Thymus (tissue), 11 donors: ENCODE measurements around the gene USP14. TPM values are rescaled to one million over a fixed set of nuclear protein-coding genes. Genes with fewer than 3 reads are reported as not detected.
"Not testable (repeated sequence)": the region's sequence is repeated elsewhere in the genome, so short reads cannot be mapped to it uniquely, and the experiment has no call there.

Source experiments
- DNase-seq, 9 donors: peaks; one replicate each; pipeline ENCODE4 v3.0.0-alpha.2; 2013; ENCODE audit warnings: low spot score in 9 of 9, low read depth in 6 of 9, missing footprints in 1 of 9
- H3K27ac ChIP-seq, 2 donors: one replicate each; pipeline ENCODE4 v1.5.1; 2013; ENCODE audit warnings: control low read depth in 1 of 2, low read depth in 1 of 2, low read length in 1 of 2, mild to moderate bottlenecking in 1 of 2, moderate library complexity in 1 of 2
- H3K27me3 ChIP-seq, 2 donors: one replicate each; pipeline ENCODE4 v1.5.1; 2013; ENCODE audit warnings: low read length in 1 of 2; ENCODE audit not compliant: control insufficient read depth in 2 of 2, insufficient read depth in 1 of 2
- H3K36me3 ChIP-seq, 2 donors: one replicate each; pipeline ENCODE4 v1.5.1; 2013; ENCODE audit warnings: low read length in 1 of 2, mild to moderate bottlenecking in 1 of 2, moderate library complexity in 1 of 2; ENCODE audit not compliant: control insufficient read depth in 2 of 2, insufficient read depth in 2 of 2
- H3K4me1 ChIP-seq, 2 donors: one replicate each; pipeline ENCODE4 v1.5.1; 2013; ENCODE audit warnings: low read length in 2 of 2; ENCODE audit not compliant: control insufficient read depth in 2 of 2, insufficient read depth in 2 of 2
- H3K4me3 ChIP-seq, 2 donors: one replicate each; pipeline ENCODE4 v1.5.1; 2013; ENCODE audit warnings: low read length in 2 of 2, control low read depth in 1 of 2, mild to moderate bottlenecking in 1 of 2
- H3K9me3 ChIP-seq, 2 donors: one replicate each; pipeline ENCODE4 v1.5.1; 2013; ENCODE audit warnings: low read length in 1 of 2, mild to moderate bottlenecking in 1 of 2; ENCODE audit not compliant: control insufficient read depth in 2 of 2, insufficient read depth in 1 of 2
- WGBS: extraction: QIAGEN DNeasy Blood & Tissue Kit; methylation state at CpG from one replicate; pipeline ENCODE4 v1.1.7; 2013; 5-methylcytosine and 5-hydroxymethylcytosine counted together
- polyA plus RNA-seq: library from polyadenylated mRNA; stranded (reverse); fragments of 200-250 nt; gene quantifications from one replicate; pipeline ENCODE4 v1.2.3, GENCODE V29; 2013
- total RNA-seq: library from RNA; stranded (reverse); fragments of 120-200 nt; gene quantifications from one replicate; pipeline ENCODE4 v1.2.4, GENCODE V29; 2013
- donor health status: healthy.

Gene USP14
- total and polyA plus RNA-seq, 2 donors = 14.6 to 28.4 TPM

GRCh38 chr18:112015-112733, 46.2 kb upstream of the USP14 start:
- H3K4me3 ChIP-seq = peak overlapping the region in 1 of 2 donors; percentile 40
- DNase-seq, H3K9me3 ChIP-seq, H3K4me1 ChIP-seq, H3K27me3 ChIP-seq, H3K36me3 ChIP-seq, H3K27ac ChIP-seq: not testable (repeated sequence)
- WGBS = 34% methylated on average over 34 of the region's 43 CpGs

GRCh38 chr18:120539-121260, 37.7 kb upstream of the USP14 start:
- H3K36me3 ChIP-seq, H3K4me1 ChIP-seq, H3K9me3 ChIP-seq, H3K27me3 ChIP-seq, H3K4me3 ChIP-seq, DNase-seq, H3K27ac ChIP-seq: not testable (repeated sequence)
- 80% methylated on average over 7 of the region's 7 CpGs for WGBS

GRCh38 chr18:135045-135444, 23.3 kb upstream of the USP14 start:
- Histone ChIP-seq H3K27me3 (no peaks in the 10 kb centered on the region), H3K36me3 (no peaks in the 10 kb centered on the region), H3K27ac (no peak overlapping the region), H3K9me3 (no peaks in the 10 kb centered on the region), H3K4me3 (no peak overlapping the region), H3K4me1 (no peaks in the 10 kb centered on the region)
- WGBS = 48% methylated on average over 1 of the region's 1 CpG
- DNase-seq = no peak

- Histone ChIP-seq H3K9me3 (no peaks in the 10 kb centered on the region), H3K36me3 (no peaks in the 10 kb centered on the region), H3K27ac (no peak overlapping the region), H3K4me3 (no peak overlapping the region), H3K4me1 (no peaks in the 10 kb centered on the region), H3K27me3 (no peaks in the 10 kb centered on the region)
- 73% methylated on average over 7 of the region's 7 CpGs for WGBS
- DNase-seq = no peak
Observed at GRCh38 chr18:136433-136832, 21.9 kb upstream of the USP14 start.

- no peaks in the 10 kb centered on the region for H3K27me3 ChIP-seq
- DNase-seq = no peak
- no peaks in the 10 kb centered on the region for H3K4me1 ChIP-seq
- H3K36me3 ChIP-seq = no peaks in the 10 kb centered on the region
- H3K9me3 ChIP-seq = no peaks in the 10 kb centered on the region
- no peak overlapping the region for H3K4me3 ChIP-seq
- WGBS = 86% methylated on average over 5 of the region's 5 CpGs
- H3K27ac ChIP-seq = no peak overlapping the region
Observed at GRCh38 chr18:137327-137726, 21.0 kb upstream of the USP14 start.

- Histone ChIP-seq H3K4me3 (no peak overlapping the region), H3K9me3 (no peaks in the 10 kb centered on the region), H3K4me1 (no peaks in the 10 kb centered on the region), H3K36me3 (no peaks in the 10 kb centered on the region), H3K27ac (no peak overlapping the region), H3K27me3 (no peaks in the 10 kb centered on the region)
- DNase-seq = no peak
- WGBS = 91% methylated on average over 7 of the region's 7 CpGs
Observed at GRCh38 chr18:140670-141266, 17.6 kb upstream of the USP14 start.

GRCh38 chr18:142624-143296, 15.6 kb upstream of the USP14 start:
- H3K4me1 ChIP-seq, H3K9me3 ChIP-seq, H3K27ac ChIP-seq, DNase-seq, H3K27me3 ChIP-seq, H3K4me3 ChIP-seq, H3K36me3 ChIP-seq: not testable (repeated sequence)
- WGBS = 91% methylated on average over 7 of the region's 7 CpGs

- 93% methylated on average over 6 of the region's 6 CpGs for WGBS
- DNase-seq = no peak
Observed at GRCh38 chr18:148841-149240, 9.5 kb upstream of the USP14 start.

GRCh38 chr18:154151-154550, 4.2 kb upstream of the USP14 start:
- H3K27ac ChIP-seq = no peak overlapping the region
- no peak for DNase-seq
- H3K9me3 ChIP-seq = no peaks in the 10 kb centered on the region
- 96% methylated on average over 7 of the region's 7 CpGs for WGBS
- H3K4me1 ChIP-seq = peaks cover under 1 to 3% of the 10 kb centered on the region in 2 donors
- H3K4me3 ChIP-seq = no peak overlapping the region
- peaks cover 0 to 3% of the 10 kb centered on the region in 2 donors for H3K27me3 ChIP-seq
- no peaks in the 10 kb centered on the region for H3K36me3 ChIP-seq

More at GRCh38 chr18:148841-149240, 9.5 kb upstream of the USP14 start:
- H3K9me3 ChIP-seq = no peaks in the 10 kb centered on the region
- H3K27ac ChIP-seq = no peak overlapping the region
- H3K4me3 ChIP-seq = no peak overlapping the region
- H3K27me3 ChIP-seq = peaks cover 0 to 3% of the 10 kb centered on the region in 2 donors
- no peaks in the 10 kb centered on the region for H3K4me1 ChIP-seq
- no peaks in the 10 kb centered on the region for H3K36me3 ChIP-seq
